HEK293 (cell line): ENCODE results near the gene C19orf47.

Experiments
- CTCF ChIA-PET: fragments of 350-600 bp; formaldehyde crosslinking; extraction: SDS; loops from one replicate; lab custom pipeline; 2021; ENCODE audit warnings: antibody characterized with exemption; lab: Yijun Ruan, JAX
- POLR2A ChIA-PET: fragments of 300-600 bp; formaldehyde crosslinking; extraction: SDS; loops from one replicate; lab custom pipeline; 2020; ENCODE audit warnings: antibody characterized with exemption, inconsistent platforms; lab: Yijun Ruan, JAX
- H3K27ac ChIP-seq: fragments of 200-500 bp; sonication (Bioruptor generic); 2 replicates; pipeline ENCODE4 v1.5.1; 2014; ENCODE audit warnings: low read depth, low read length, control low read depth, inconsistent platforms; ENCODE audit errors: extremely low read depth
- H3K36me3 ChIP-seq, 2 experiments: fragments of 200-500 bp in 1 of 2; sonication (Bioruptor generic) in 1 of 2; 1 replicate in 1 of 2; 2 replicates in 1 of 2; pipeline ENCODE4 v1.5.1; 2014 to 2017; ENCODE audit warnings: inconsistent platforms in 2 of 2, low read length in 2 of 2; ENCODE audit not compliant: control insufficient read depth in 2 of 2, insufficient read depth in 1 of 2
- H3K4me1 ChIP-seq: fragments of 200-500 bp; sonication (Bioruptor generic); 2 replicates; pipeline ENCODE4 v1.5.1; 2014; ENCODE audit warnings: mild to moderate bottlenecking, low read length, inconsistent platforms; ENCODE audit not compliant: control insufficient read depth, insufficient read depth
- H3K4me3 ChIP-seq: 2 replicates; pipeline ENCODE4 v1.5.1; 2011; ENCODE audit warnings: low read depth, mild to moderate bottlenecking, control low read depth, low read length, moderate library complexity
- H3K9me3 ChIP-seq: fragments of 200-500 bp; sonication (Bioruptor generic); 2 replicates; pipeline ENCODE4 v1.5.1; 2014; ENCODE audit warnings: low read depth, low read length, inconsistent platforms; ENCODE audit not compliant: control insufficient read depth, insufficient read depth
- BCL11B ChIP-seq: fragments of 450-650 bp; formaldehyde crosslinking; IDR thresholded peaks from 2 replicates; pipeline ENCODE4 v1.5.1; 2016; ENCODE audit warnings: low read depth, missing biosample characterization, missing genetic modification characterization
- GLIS1 ChIP-seq: fragments of 450-650 bp; formaldehyde crosslinking; IDR thresholded peaks from 2 replicates; pipeline ENCODE4 v1.5.1; 2016; ENCODE audit warnings: missing biosample characterization, missing genetic modification characterization
- SCRT2 ChIP-seq: fragments of 450-650 bp; formaldehyde crosslinking; IDR thresholded peaks from 2 replicates; pipeline ENCODE4 v1.5.1; 2016; ENCODE audit warnings: missing biosample characterization, missing genetic modification characterization
- ZBTB20 ChIP-seq: fragments of 450-650 bp; formaldehyde crosslinking; IDR thresholded peaks from 2 replicates; pipeline ENCODE4 v1.5.1; 2016; ENCODE audit warnings: missing biosample characterization, missing genetic modification characterization
- ZIC2 ChIP-seq: fragments of 450-650 bp; formaldehyde crosslinking; IDR thresholded peaks from 2 replicates; pipeline ENCODE4 v1.5.1; 2016; ENCODE audit warnings: missing biosample characterization, missing genetic modification characterization
- ZNF24 ChIP-seq: fragments of 450-650 bp; formaldehyde crosslinking; IDR thresholded peaks from 2 replicates; pipeline ENCODE4 v1.5.1; 2016; ENCODE audit warnings: missing biosample characterization, missing genetic modification characterization
- ZNF366 ChIP-seq: fragments of 450-650 bp; formaldehyde crosslinking; conservative IDR thresholded peaks from 2 replicates; pipeline ENCODE4 v1.5.1; 2016; ENCODE audit warnings: missing biosample characterization, missing genetic modification characterization
- ZNF394 ChIP-seq: fragments of 450-650 bp; formaldehyde crosslinking; IDR thresholded peaks from 2 replicates; pipeline ENCODE4 v1.5.1; 2016; ENCODE audit warnings: missing biosample characterization, missing genetic modification characterization, mild to moderate bottlenecking, moderate library complexity, borderline replicate concordance
- ZNF529 ChIP-seq: fragments of 450-650 bp; formaldehyde crosslinking; IDR thresholded peaks from 2 replicates; pipeline ENCODE4 v1.5.1; 2017; ENCODE audit warnings: missing genetic modification characterization, missing biosample characterization; ENCODE audit not compliant: insufficient replicate concordance
- ZNF549 ChIP-seq: fragments of 450-650 bp; IDR thresholded peaks from 2 replicates; pipeline ENCODE4 v1.5.1; 2018; ENCODE audit warnings: missing biosample characterization, missing genetic modification characterization, mild to moderate bottlenecking, inconsistent platforms, moderate library complexity
- ZNF571 ChIP-seq: fragments of 450-650 bp; formaldehyde crosslinking; IDR thresholded peaks from 2 replicates; pipeline ENCODE4 v1.5.0; 2017; ENCODE audit warnings: missing biosample characterization, missing genetic modification characterization
- ZNF600 ChIP-seq: fragments of 450-650 bp; formaldehyde crosslinking; IDR thresholded peaks from 2 replicates; pipeline ENCODE4 v1.5.1; 2016; ENCODE audit warnings: missing biosample characterization, missing genetic modification characterization
- ZSCAN16 ChIP-seq: fragments of 450-650 bp; formaldehyde crosslinking; IDR thresholded peaks from 2 replicates; pipeline ENCODE4 v1.5.1; 2016; ENCODE audit warnings: missing biosample characterization, missing genetic modification characterization
- TF ChIP-seq, protein P1 (sequence below): fragments of 450-650 bp; formaldehyde crosslinking; IDR thresholded peaks from 2 replicates; pipeline ENCODE4 v1.5.1; 2016; ENCODE audit warnings: missing biosample characterization, missing genetic modification characterization
- TF ChIP-seq, protein P2 (sequence below): fragments of 450-650 bp; formaldehyde crosslinking; IDR thresholded peaks from 2 replicates; pipeline ENCODE4 v1.5.1; 2016; ENCODE audit warnings: missing biosample characterization, missing genetic modification characterization
- TF ChIP-seq, protein P3 (sequence below): fragments of 450-650 bp; formaldehyde crosslinking; IDR thresholded peaks from 2 replicates; pipeline ENCODE4 v1.5.1; 2016; ENCODE audit warnings: missing biosample characterization, missing genetic modification characterization
- TF ChIP-seq, protein P4 (sequence below): fragments of 450-650 bp; formaldehyde crosslinking; IDR thresholded peaks from 2 replicates; pipeline ENCODE4 v1.5.1; 2016; ENCODE audit warnings: missing biosample characterization, missing genetic modification characterization
- TF ChIP-seq, protein P5 (sequence below): fragments of 450-650 bp; formaldehyde crosslinking; IDR thresholded peaks from 2 replicates; pipeline ENCODE4 v1.5.1; 2016; ENCODE audit warnings: missing biosample characterization, missing genetic modification characterization
- TF ChIP-seq, protein P6 (sequence below): fragments of 450-650 bp; formaldehyde crosslinking; IDR thresholded peaks from 2 replicates; pipeline ENCODE4 v1.5.1; 2017; ENCODE audit warnings: missing biosample characterization, missing genetic modification characterization

The C19orf47 gene

DNA sequence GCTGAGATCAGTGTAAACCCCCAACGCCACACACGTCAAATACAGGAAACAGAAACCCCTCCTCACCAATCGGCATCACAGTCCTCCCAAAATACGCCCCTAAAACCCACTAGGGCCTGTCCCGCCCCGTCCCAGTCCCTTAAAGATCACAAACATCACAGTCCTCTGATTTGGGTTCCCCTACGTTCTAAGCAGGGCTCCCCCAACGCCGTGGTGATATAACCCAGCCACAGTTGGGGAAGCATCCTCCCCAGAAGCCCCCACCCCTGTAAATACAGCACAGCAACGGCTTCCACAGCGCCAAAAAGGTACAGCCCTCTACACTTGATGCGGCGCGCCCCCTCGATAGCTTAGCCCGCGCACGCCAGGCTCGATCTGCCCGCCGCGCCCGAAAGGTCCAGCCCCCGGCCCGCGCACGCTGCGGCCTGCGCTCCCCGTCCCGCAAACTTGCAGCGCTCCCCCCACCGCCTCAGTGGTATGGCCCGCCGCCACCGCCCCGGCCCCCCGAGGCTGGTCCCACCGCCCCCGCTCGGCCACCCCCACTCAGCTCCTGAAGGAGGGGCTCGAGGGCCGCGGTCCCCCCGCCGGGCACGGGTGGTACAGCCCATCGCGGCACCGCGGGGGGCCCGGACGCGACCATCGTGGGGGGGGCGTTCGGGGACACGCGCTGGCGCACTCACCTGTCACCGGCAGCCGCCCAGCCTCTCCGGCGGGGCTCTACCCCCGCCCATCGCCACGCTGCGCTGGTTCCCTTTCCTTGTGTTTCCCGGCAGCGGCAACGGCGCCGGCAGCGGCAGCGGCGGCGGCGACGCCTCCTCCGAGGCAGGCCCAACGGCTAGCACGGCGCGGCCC is 63.5 kb downstream of the C19orf47 start, which contains the start of gene AKT2 (continued):
- TF ChIP-seq, protein P1, sequence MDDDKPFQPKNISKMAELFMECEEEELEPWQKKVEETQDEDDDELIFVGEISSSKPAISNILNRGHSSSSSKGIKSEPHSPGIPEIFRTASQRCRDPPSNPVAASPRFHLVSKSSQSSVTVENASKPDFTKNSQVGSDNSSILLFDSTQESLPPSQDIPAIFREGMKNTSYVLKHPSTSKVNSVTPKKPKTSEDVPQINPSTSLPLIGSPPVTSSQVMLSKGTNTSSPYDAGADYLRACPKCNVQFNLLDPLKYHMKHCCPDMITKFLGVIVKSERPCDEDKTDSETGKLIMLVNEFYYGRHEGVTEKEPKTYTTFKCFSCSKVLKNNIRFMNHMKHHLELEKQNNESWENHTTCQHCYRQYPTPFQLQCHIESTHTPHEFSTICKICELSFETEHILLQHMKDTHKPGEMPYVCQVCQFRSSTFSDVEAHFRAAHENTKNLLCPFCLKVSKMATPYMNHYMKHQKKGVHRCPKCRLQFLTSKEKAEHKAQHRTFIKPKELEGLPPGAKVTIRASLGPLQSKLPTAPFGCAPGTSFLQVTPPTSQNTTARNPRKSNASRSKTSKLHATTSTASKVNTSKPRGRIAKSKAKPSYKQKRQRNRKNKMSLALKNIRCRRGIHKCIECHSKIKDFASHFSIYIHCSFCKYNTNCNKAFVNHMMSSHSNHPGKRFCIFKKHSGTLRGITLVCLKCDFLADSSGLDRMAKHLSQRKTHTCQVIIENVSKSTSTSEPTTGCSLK: no peak
- no peak for TF ChIP-seq ZNF549
- no peak for TF ChIP-seq ZNF571 (tag by site-specific recombination)
- TF ChIP-seq, protein P2, sequence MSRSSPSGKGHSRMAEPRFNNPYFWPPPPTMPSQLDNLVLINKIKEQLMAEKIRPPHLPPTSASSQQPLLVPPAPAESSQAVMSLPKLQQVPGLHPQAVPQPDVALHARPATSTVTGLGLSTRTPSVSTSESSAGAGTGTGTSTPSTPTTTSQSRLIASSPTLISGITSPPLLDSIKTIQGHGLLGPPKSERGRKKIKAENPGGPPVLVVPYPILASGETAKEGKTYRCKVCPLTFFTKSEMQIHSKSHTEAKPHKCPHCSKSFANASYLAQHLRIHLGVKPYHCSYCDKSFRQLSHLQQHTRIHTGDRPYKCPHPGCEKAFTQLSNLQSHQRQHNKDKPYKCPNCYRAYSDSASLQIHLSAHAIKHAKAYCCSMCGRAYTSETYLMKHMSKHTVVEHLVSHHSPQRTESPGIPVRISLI (tag by site-specific recombination): no peak

DNA sequence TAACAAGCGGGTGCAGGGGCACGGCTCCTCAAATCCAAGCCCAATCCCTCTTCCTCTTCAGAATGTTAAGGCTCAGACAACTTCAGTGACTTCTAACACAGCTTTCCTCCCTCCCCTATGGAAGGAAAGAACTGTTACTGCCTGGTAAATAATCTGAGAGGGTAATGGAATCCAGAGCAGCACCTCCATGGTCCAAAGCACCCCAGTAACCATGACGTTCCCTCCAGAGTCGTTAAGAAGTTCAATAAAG is 64.0 kb downstream of the C19orf47 start:
- Histone ChIP-seq H3K9me3 (no peaks in the 10 kb centered on the region), H3K36me3 (peaks cover 17 to 22% of the 10 kb centered on the region in 2 experiments), H3K4me3 (peak overlapping the region; percentile 71), H3K27ac (peak overlapping the region; percentile 99), H3K4me1 (peaks cover 59% of the 10 kb centered on the region)
- POLR2A ChIA-PET: interaction anchor here (1.2 to 3.3 kb wide), 3 partner anchors 10 to 119 kb away, joined by 3 to 10 read pairs (median 7); no protein-coding TSS in a partner anchor
- CTCF ChIA-PET: interaction anchor here (0.6 to 1.1 kb wide), 5 partner anchors 21 to 1792 kb away, joined by 3 to 4 read pairs (median 3); partner anchors contain the start of genes TTC9B and ZNF574
- TF ChIP-seq ZNF600 (tag by site-specific recombination) (peak; percentile 94), ZBTB20 (tag by site-specific recombination) (peak; percentile 53), ZSCAN16 (tag by site-specific recombination) (peak; percentile 78; the same call in 1 of the 2 replicates), ZNF366 (tag by site-specific recombination) (peak; percentile 39; the same call in 1 of the 2 replicates)
- TF ChIP-seq, protein P3, sequence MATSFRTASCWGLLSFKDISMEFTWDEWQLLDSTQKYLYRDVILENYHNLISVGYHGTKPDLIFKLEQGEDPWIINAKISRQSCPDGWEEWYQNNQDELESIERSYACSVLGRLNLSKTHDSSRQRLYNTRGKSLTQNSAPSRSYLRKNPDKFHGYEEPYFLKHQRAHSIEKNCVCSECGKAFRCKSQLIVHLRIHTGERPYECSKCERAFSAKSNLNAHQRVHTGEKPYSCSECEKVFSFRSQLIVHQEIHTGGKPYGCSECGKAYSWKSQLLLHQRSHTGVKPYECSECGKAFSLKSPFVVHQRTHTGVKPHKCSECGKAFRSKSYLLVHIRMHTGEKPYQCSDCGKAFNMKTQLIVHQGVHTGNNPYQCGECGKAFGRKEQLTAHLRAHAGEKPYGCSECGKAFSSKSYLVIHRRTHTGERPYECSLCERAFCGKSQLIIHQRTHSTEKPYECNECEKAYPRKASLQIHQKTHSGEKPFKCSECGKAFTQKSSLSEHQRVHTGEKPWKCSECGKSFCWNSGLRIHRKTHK: no peak

DNA sequence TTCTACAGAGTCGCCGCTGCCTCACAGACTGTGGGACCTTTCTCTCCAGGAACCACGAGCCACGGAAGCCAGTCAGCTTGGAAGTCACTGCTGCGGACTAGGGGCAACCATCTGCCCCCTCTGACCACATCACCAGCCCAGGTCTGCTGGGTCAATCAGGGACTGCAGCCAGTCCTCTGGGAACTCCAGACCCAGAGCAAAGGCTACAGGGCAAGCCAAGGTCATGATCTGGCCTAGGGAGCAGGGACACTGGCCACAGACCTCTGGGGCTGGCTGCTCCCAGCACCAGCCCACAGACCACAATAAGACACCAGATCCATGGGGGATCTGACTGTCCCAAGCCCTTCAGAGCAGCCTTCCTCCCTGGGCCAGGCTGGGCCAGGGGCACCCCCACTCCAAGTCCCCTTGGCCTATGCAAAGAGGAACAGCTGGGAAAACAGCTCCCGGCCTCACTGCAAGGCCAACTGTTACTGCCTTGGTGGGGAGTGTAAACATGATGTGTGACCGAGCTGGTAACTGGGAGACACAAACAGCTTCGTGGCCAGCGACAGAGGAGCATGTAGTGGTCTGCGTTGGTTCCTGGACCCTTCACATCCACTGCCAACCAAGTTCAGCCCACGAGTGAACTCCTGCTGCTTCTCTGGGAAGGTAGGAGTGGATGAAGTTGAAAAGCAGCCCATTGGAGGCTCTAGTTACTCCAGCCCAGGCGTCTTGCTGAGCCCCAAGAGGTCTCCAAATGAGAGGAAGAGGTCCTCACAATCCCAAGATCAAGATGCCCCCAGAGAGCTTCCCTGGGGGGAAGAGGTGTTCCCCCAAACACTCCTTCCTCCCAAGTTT is 64.6 kb downstream of the C19orf47 start:
- peaks cover 17 to 22% of the 10 kb centered on the region in 2 experiments for H3K36me3 ChIP-seq
- H3K4me1 ChIP-seq: peaks cover 65% of the 10 kb centered on the region
- H3K4me3 ChIP-seq: peak overlapping the region; percentile 71
- ChIA-PET CTCF (interaction anchor here (0.6 to 1.1 kb wide), 6 partner anchors 22 to 1793 kb away, joined by 3 to 4 read pairs (median 3); partner anchors contain the start of genes TTC9B and ZNF574), POLR2A (interaction anchor here (1.2 to 3.3 kb wide), 3 partner anchors 9 to 120 kb away, joined by 3 to 10 read pairs (median 7); no protein-coding TSS in a partner anchor)
- H3K27ac ChIP-seq: peak overlapping the region; percentile 99
- no peaks in the 10 kb centered on the region for H3K9me3 ChIP-seq
- TF ChIP-seq, protein P4, sequence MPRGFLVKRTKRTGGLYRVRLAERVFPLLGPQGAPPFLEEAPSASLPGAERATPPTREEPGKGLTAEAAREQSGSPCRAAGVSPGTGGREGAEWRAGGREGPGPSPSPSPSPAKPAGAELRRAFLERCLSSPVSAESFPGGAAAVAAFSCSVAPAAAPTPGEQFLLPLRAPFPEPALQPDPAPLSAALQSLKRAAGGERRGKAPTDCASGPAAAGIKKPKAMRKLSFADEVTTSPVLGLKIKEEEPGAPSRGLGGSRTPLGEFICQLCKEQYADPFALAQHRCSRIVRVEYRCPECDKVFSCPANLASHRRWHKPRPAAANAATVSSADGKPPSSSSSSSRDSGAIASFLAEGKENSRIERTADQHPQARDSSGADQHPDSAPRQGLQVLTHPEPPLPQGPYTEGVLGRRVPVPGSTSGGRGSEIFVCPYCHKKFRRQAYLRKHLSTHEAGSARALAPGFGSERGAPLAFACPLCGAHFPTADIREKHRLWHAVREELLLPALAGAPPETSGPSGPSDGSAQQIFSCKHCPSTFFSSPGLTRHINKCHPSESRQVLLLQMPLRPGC (tag by site-specific recombination): no peak
- TF ChIP-seq ZIC2 (tag by site-specific recombination) (0 out of 2 replicates have a peak, but pooled peaks have one; percentile 17), ZNF394 (tag by site-specific recombination) (no peak), BCL11B (tag by site-specific recombination) (peak; percentile 74), ZNF24 (no peak), ZBTB20 (tag by site-specific recombination) (no peak), ZNF529 (no peak), SCRT2 (peak; percentile 80), GLIS1 (tag by site-specific recombination) (peak; percentile 70)
- TF ChIP-seq, protein P5, sequence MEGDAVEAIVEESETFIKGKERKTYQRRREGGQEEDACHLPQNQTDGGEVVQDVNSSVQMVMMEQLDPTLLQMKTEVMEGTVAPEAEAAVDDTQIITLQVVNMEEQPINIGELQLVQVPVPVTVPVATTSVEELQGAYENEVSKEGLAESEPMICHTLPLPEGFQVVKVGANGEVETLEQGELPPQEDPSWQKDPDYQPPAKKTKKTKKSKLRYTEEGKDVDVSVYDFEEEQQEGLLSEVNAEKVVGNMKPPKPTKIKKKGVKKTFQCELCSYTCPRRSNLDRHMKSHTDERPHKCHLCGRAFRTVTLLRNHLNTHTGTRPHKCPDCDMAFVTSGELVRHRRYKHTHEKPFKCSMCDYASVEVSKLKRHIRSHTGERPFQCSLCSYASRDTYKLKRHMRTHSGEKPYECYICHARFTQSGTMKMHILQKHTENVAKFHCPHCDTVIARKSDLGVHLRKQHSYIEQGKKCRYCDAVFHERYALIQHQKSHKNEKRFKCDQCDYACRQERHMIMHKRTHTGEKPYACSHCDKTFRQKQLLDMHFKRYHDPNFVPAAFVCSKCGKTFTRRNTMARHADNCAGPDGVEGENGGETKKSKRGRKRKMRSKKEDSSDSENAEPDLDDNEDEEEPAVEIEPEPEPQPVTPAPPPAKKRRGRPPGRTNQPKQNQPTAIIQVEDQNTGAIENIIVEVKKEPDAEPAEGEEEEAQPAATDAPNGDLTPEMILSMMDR (tag by site-specific recombination): peak; percentile 47; the same call in 1 of the 2 replicates
- TF ChIP-seq, protein P6, sequence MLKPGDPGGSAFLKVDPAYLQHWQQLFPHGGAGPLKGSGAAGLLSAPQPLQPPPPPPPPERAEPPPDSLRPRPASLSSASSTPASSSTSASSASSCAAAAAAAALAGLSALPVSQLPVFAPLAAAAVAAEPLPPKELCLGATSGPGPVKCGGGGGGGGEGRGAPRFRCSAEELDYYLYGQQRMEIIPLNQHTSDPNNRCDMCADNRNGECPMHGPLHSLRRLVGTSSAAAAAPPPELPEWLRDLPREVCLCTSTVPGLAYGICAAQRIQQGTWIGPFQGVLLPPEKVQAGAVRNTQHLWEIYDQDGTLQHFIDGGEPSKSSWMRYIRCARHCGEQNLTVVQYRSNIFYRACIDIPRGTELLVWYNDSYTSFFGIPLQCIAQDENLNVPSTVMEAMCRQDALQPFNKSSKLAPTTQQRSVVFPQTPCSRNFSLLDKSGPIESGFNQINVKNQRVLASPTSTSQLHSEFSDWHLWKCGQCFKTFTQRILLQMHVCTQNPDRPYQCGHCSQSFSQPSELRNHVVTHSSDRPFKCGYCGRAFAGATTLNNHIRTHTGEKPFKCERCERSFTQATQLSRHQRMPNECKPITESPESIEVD (tag by site-specific recombination): no peak
